Measurements from ENCODE around the gene RCAN1.

Gene RCAN1

GRCh38 chr21:34603002-34603709 is 11.8 kb downstream of the RCAN1 start:
- peak; percentile 82 for FAIRE-seq
- TF ChIP-seq SPI1 (IDR thresholded peaks at IDR 0.05; ENCODE audit: low read depth, low read length) (no peak), POLR2A (IDR thresholded peaks at IDR 0.05; ENCODE audit: low read depth, low read length) (no peak), POLR2AphosphoS5 (IDR thresholded peaks at IDR 0.05; ENCODE audit: low read depth, low read length) (no peak), TAF1 (IDR thresholded peaks at IDR 0.05; ENCODE audit: low read depth, low read length) (no peak), PAX5 (IDR thresholded peaks at IDR 0.05; ENCODE audit: insufficient read depth, low read length, severe bottlenecking) (no peak), POU2F2 (IDR thresholded peaks at IDR 0.05; ENCODE audit: low read depth, low read length) (no peak)
- peak; percentile 43 for DNase-seq (ENCODE audit: insufficient read length, low spot score)

- DNase-seq (ENCODE audit: insufficient read length, low spot score), result no peak
- FAIRE-seq, result peak; percentile 16
- TF ChIP-seq SPI1 (IDR thresholded peaks at IDR 0.05; ENCODE audit: low read depth, low read length) (no peak), POLR2A (IDR thresholded peaks at IDR 0.05; ENCODE audit: low read depth, low read length) (no peak), TAF1 (IDR thresholded peaks at IDR 0.05; ENCODE audit: low read depth, low read length) (no peak), PAX5 (IDR thresholded peaks at IDR 0.05; ENCODE audit: insufficient read depth, low read length, severe bottlenecking) (no peak), POU2F2 (IDR thresholded peaks at IDR 0.05; ENCODE audit: low read depth, low read length) (no peak), POLR2AphosphoS5 (IDR thresholded peaks at IDR 0.05; ENCODE audit: low read depth, low read length) (no peak)
Measured at GRCh38 chr21:34602061-34602460, 12.9 kb downstream of the RCAN1 start.

GRCh38 chr21:34599534-34600101 is 15.3 kb downstream of the RCAN1 start:
- FAIRE-seq (no peak), DNase-seq (ENCODE audit: insufficient read length, low spot score) (no peak)

GRCh38 chr21:34598931-34599400 is 15.9 kb downstream of the RCAN1 start:
- DNase-seq (ENCODE audit: insufficient read length, low spot score) (no peak), FAIRE-seq (no peak)
- TF ChIP-seq TAF1 (IDR thresholded peaks at IDR 0.05; ENCODE audit: low read depth, low read length) (no peak), POU2F2 (IDR thresholded peaks at IDR 0.05; ENCODE audit: low read depth, low read length) (no peak), POLR2AphosphoS5 (IDR thresholded peaks at IDR 0.05; ENCODE audit: low read depth, low read length) (no peak), POLR2A (IDR thresholded peaks at IDR 0.05; ENCODE audit: low read depth, low read length) (no peak), PAX5 (IDR thresholded peaks at IDR 0.05; ENCODE audit: insufficient read depth, low read length, severe bottlenecking) (no peak), SPI1 (IDR thresholded peaks at IDR 0.05; ENCODE audit: low read depth, low read length) (no peak)

More at GRCh38 chr21:34599534-34600101, 15.3 kb downstream of the RCAN1 start:
- TF ChIP-seq POLR2A (IDR thresholded peaks at IDR 0.05; ENCODE audit: low read depth, low read length) (no peak), TAF1 (IDR thresholded peaks at IDR 0.05; ENCODE audit: low read depth, low read length) (no peak), SPI1 (IDR thresholded peaks at IDR 0.05; ENCODE audit: low read depth, low read length) (no peak), POLR2AphosphoS5 (IDR thresholded peaks at IDR 0.05; ENCODE audit: low read depth, low read length) (no peak), PAX5 (IDR thresholded peaks at IDR 0.05; ENCODE audit: insufficient read depth, low read length, severe bottlenecking) (no peak), POU2F2 (IDR thresholded peaks at IDR 0.05; ENCODE audit: low read depth, low read length) (no peak)

- FAIRE-seq, result no peak
- no peak for TF ChIP-seq POLR2AphosphoS5 (IDR thresholded peaks at IDR 0.05; ENCODE audit: low read depth, low read length)
- no peak for TF ChIP-seq POLR2A (IDR thresholded peaks at IDR 0.05; ENCODE audit: low read depth, low read length)
- no peak for TF ChIP-seq POU2F2 (IDR thresholded peaks at IDR 0.05; ENCODE audit: low read depth, low read length)
- no peak for TF ChIP-seq PAX5 (IDR thresholded peaks at IDR 0.05; ENCODE audit: insufficient read depth, low read length, severe bottlenecking)
- TF ChIP-seq SPI1 (IDR thresholded peaks at IDR 0.05; ENCODE audit: low read depth, low read length), result no peak
- no peak for TF ChIP-seq TAF1 (IDR thresholded peaks at IDR 0.05; ENCODE audit: low read depth, low read length)
- no peak for DNase-seq (ENCODE audit: insufficient read length, low spot score)
Measured at GRCh38 chr21:34597406-34597805, 17.5 kb downstream of the RCAN1 start.

- FAIRE-seq (no peak), DNase-seq (ENCODE audit: insufficient read length, low spot score) (no peak)
- TF ChIP-seq POLR2AphosphoS5 (IDR thresholded peaks at IDR 0.05; ENCODE audit: low read depth, low read length) (no peak), PAX5 (IDR thresholded peaks at IDR 0.05; ENCODE audit: insufficient read depth, low read length, severe bottlenecking) (no peak), SPI1 (IDR thresholded peaks at IDR 0.05; ENCODE audit: low read depth, low read length) (no peak)
Measured at GRCh38 chr21:34596561-34597271, 18.2 kb downstream of the RCAN1 start.

- TF ChIP-seq TAF1 (IDR thresholded peaks at IDR 0.05; ENCODE audit: low read depth, low read length) (no peak), SPI1 (IDR thresholded peaks at IDR 0.05; ENCODE audit: low read depth, low read length) (no peak), PAX5 (IDR thresholded peaks at IDR 0.05; ENCODE audit: insufficient read depth, low read length, severe bottlenecking) (no peak), POLR2AphosphoS5 (IDR thresholded peaks at IDR 0.05; ENCODE audit: low read depth, low read length) (no peak), POLR2A (IDR thresholded peaks at IDR 0.05; ENCODE audit: low read depth, low read length) (no peak), POU2F2 (IDR thresholded peaks at IDR 0.05; ENCODE audit: low read depth, low read length) (no peak)
- DNase-seq (ENCODE audit: insufficient read length, low spot score) (no peak), FAIRE-seq (no peak)
Measured at GRCh38 chr21:34595457-34595856, 19.5 kb downstream of the RCAN1 start.

- DNase-seq (ENCODE audit: insufficient read length, low spot score) (no peak), FAIRE-seq (no peak)
- TF ChIP-seq POU2F2 (IDR thresholded peaks at IDR 0.05; ENCODE audit: low read depth, low read length) (no peak), POLR2A (IDR thresholded peaks at IDR 0.05; ENCODE audit: low read depth, low read length) (no peak), PAX5 (IDR thresholded peaks at IDR 0.05; ENCODE audit: insufficient read depth, low read length, severe bottlenecking) (no peak)
Measured at GRCh38 chr21:34594566-34595234, 20.2 kb downstream of the RCAN1 start.

All from GM12891 (cell line).